IMR-90 (cell line): ENCODE results near the gene BLVRB. TPM values are rescaled to one million over a fixed set of nuclear protein-coding genes. Genes with fewer than 3 reads are reported as not detected.

Source experiments
- ATAC-seq: fragments of 200-7000 bp; cut with Tn5 transposase; 2 replicates; pipeline ENCODE4 v1.9.1; 2020; ENCODE audit warnings: low read depth, mild to moderate bottlenecking, moderate library complexity
- BruUV-seq: library from RNA; stranded (reverse); fragments of 400-500 nt; replicated peaks from 2 replicates; lab custom pipeline; 2021; lab: Mats Ljungman, UMichigan
- CTCF ChIA-PET: fragments of 300-600 bp; formaldehyde crosslinking; extraction: SDS; loops from one replicate; lab custom pipeline; 2021; ENCODE audit warnings: antibody characterized with exemption; lab: Yijun Ruan, JAX
- POLR2A ChIA-PET: fragments of 300-600 bp; sonication (Branson Sonifier 250); formaldehyde crosslinking; loops from one replicate; lab custom pipeline; 2022; ENCODE audit warnings: antibody characterized with exemption; ENCODE audit not compliant: unreplicated experiment; lab: Charles Lee
- DNase-seq: peaks from one replicate; pipeline ENCODE4 v3.0.0; 2013
- H2AFZ ChIP-seq: replicated peaks from 2 replicates; pipeline ENCODE3; 2013; ENCODE audit warnings: low read length, mild to moderate bottlenecking; ENCODE audit not compliant: poor library complexity
- H2AK5ac ChIP-seq: 2 replicates; pipeline ENCODE4 v1.6.1; 2013; ENCODE audit warnings: low read depth, low read length, inconsistent platforms
- H2AK9ac ChIP-seq: replicated peaks from 2 replicates; pipeline ENCODE3; 2013; ENCODE audit warnings: mild to moderate bottlenecking, low read depth, low read length, moderate library complexity; ENCODE audit not compliant: poor library complexity
- H2BK120ac ChIP-seq: 2 replicates; pipeline ENCODE4 v1.6.1; 2013; ENCODE audit warnings: low read depth, low read length, inconsistent platforms
- H2BK15ac ChIP-seq: 3 replicates; pipeline ENCODE4 v1.6.1; 2013; ENCODE audit warnings: low read depth, low read length, inconsistent platforms
- H2BK20ac ChIP-seq: 2 replicates; pipeline ENCODE4 v1.6.1; 2013; ENCODE audit warnings: low read depth, mild to moderate bottlenecking, inconsistent platforms, low read length, moderate library complexity
- H2BK5ac ChIP-seq: 2 replicates; pipeline ENCODE4 v1.6.1; 2013; ENCODE audit warnings: mild to moderate bottlenecking, low read depth, low read length, inconsistent platforms; ENCODE audit not compliant: poor library complexity, severe bottlenecking
- H3K14ac ChIP-seq: replicated peaks from 2 replicates; pipeline ENCODE4 v1.6.1; 2013; ENCODE audit warnings: low read depth, low read length, inconsistent platforms
- H3K18ac ChIP-seq: 2 replicates; pipeline ENCODE4 v1.6.1; 2013; ENCODE audit warnings: low read depth, low read length, control low read depth
- H3K23ac ChIP-seq: 2 replicates; pipeline ENCODE4 v1.6.1; 2013; ENCODE audit warnings: low read depth, low read length, inconsistent platforms
- H3K27ac ChIP-seq: 2 replicates; pipeline ENCODE4 v1.5.1; 2013; ENCODE audit warnings: mild to moderate bottlenecking, control low read depth, low read length; ENCODE audit not compliant: insufficient read depth
- H3K27me3 ChIP-seq: 2 replicates; pipeline ENCODE4 v1.6.1; 2013; ENCODE audit warnings: low read length; ENCODE audit not compliant: control insufficient read depth, insufficient read depth
- H3K36me3 ChIP-seq: 2 replicates; pipeline ENCODE4 v1.6.1; 2013; ENCODE audit warnings: low read length, mixed read lengths; ENCODE audit not compliant: control insufficient read depth, insufficient read depth
- H3K4ac ChIP-seq: 2 replicates; pipeline ENCODE4 v1.6.1; 2013; ENCODE audit warnings: low read depth, low read length, inconsistent platforms
- H3K4me1 ChIP-seq: 2 replicates; pipeline ENCODE4 v1.6.1; 2013; ENCODE audit warnings: low read length, mixed read lengths; ENCODE audit not compliant: control insufficient read depth, insufficient read depth
- H3K4me2 ChIP-seq: 2 replicates; pipeline ENCODE4 v1.6.1; 2013; ENCODE audit warnings: low read depth, mild to moderate bottlenecking, control low read depth, low read length, moderate library complexity
- H3K4me3 ChIP-seq: 2 replicates; pipeline ENCODE4 v1.5.1; 2013; ENCODE audit warnings: low read depth, mild to moderate bottlenecking, control low read depth, low read length, moderate library complexity; ENCODE audit not compliant: insufficient read depth
- H3K56ac ChIP-seq: 2 replicates; pipeline ENCODE4 v1.6.1; 2013; ENCODE audit warnings: low read length, inconsistent platforms; ENCODE audit not compliant: insufficient read depth; ENCODE audit errors: extremely low read depth
- H3K79me1 ChIP-seq, 2 experiments: 2 replicates each; pipeline ENCODE4 v1.6.1; 2013; ENCODE audit warnings: low read length in 2 of 2, inconsistent platforms in 1 of 2, low read depth in 1 of 2
- H3K9ac ChIP-seq: 2 replicates; pipeline ENCODE4 v1.6.1; 2013; ENCODE audit warnings: low read depth, low read length, control low read depth
- H3K9me1 ChIP-seq: 2 replicates; pipeline ENCODE4 v1.6.1; 2013; ENCODE audit warnings: low read length, inconsistent platforms; ENCODE audit not compliant: insufficient read depth
- H3K9me3 ChIP-seq: 2 replicates; pipeline ENCODE4 v1.6.1; 2013; ENCODE audit warnings: low read length; ENCODE audit not compliant: control insufficient read depth, insufficient read depth
- H4K20me1 ChIP-seq: 2 replicates; pipeline ENCODE4 v1.6.1; 2013; ENCODE audit warnings: low read length, inconsistent platforms; ENCODE audit not compliant: insufficient read depth
- H4K5ac ChIP-seq: 2 replicates; pipeline ENCODE4 v1.6.1; 2013; ENCODE audit warnings: mild to moderate bottlenecking, low read depth, low read length, control low read depth
- H4K8ac ChIP-seq, 2 experiments: 2 replicates each; pipeline ENCODE4 v1.6.1; 2013; ENCODE audit warnings: low read depth in 2 of 2, low read length in 2 of 2, control low read depth in 1 of 2, inconsistent platforms in 1 of 2
- H4K91ac ChIP-seq: 2 replicates; pipeline ENCODE4 v1.6.1; 2013; ENCODE audit warnings: low read depth, low read length, inconsistent platforms; ENCODE audit not compliant: insufficient read depth
- RFX5 ChIP-seq: IDR thresholded peaks from 2 replicates; pipeline ENCODE4 v1.8.0; 2012; ENCODE audit warnings: low read depth, mild to moderate bottlenecking, low read length, moderate library complexity
- SMC3 ChIP-seq: fragments of 150-350 bp; IDR thresholded peaks from 2 replicates; pipeline ENCODE4 v1.6.1; 2016; ENCODE audit warnings: low read depth, mild to moderate bottlenecking, antibody characterized with exemption, low read length, moderate library complexity
- WGBS, 2 experiments: methylation state at CpG; one replicate each; pipeline versions ENCODE4 v1.1.5 to v1.1.7; 2013; ENCODE audit warnings: missing lambda C conversion rate in 2 of 2; ENCODE audit not compliant: insufficient read length in 1 of 2; ENCODE audit errors: extremely low coverage in 2 of 2; 5-methylcytosine and 5-hydroxymethylcytosine counted together
- dilution Hi-C: fragments of 300-500 bp; cut with HindIII; formaldehyde crosslinking; loops from one replicate; pipeline ENCODE4 v1.14.3; 2018; ENCODE audit warnings: low sequenced_read_pairs; ENCODE audit not compliant: unreplicated experiment
- in situ Hi-C: fragments of 300-500 bp; cut with MboI; formaldehyde crosslinking; loops from 3 replicates; pipeline ENCODE4 v1.14.3; 2019; ENCODE audit warnings: low sequenced_read_pairs, inconsistent platforms, mixed read lengths
- intact Hi-C: fragments of 100-400 bp; cut with micrococcal nuclease; formaldehyde crosslinking; loops from 2 replicates; pipeline ENCODE4 v1.10.0; 2022
- polyA plus RNA-seq, 3 experiments: library from polyadenylated mRNA; depleted of rRNA; stranded (reverse); fragments of >200 nt; gene quantifications; 2 replicates each; pipeline ENCODE4 v1.2.3, GENCODE V29; 2012; ENCODE audit warnings: low replicate concordance in 1 of 3
- total RNA-seq: library from RNA; depleted of rRNA; stranded (reverse); fragments of >200 nt; gene quantifications from 2 replicates; pipeline ENCODE4 v1.2.3, GENCODE V29; 2012

BLVRB gene
- total and polyA plus RNA-seq, 2 of the 4 experiments (the other 2 are of a cell fraction): 65.2 to 102 TPM

DNA sequence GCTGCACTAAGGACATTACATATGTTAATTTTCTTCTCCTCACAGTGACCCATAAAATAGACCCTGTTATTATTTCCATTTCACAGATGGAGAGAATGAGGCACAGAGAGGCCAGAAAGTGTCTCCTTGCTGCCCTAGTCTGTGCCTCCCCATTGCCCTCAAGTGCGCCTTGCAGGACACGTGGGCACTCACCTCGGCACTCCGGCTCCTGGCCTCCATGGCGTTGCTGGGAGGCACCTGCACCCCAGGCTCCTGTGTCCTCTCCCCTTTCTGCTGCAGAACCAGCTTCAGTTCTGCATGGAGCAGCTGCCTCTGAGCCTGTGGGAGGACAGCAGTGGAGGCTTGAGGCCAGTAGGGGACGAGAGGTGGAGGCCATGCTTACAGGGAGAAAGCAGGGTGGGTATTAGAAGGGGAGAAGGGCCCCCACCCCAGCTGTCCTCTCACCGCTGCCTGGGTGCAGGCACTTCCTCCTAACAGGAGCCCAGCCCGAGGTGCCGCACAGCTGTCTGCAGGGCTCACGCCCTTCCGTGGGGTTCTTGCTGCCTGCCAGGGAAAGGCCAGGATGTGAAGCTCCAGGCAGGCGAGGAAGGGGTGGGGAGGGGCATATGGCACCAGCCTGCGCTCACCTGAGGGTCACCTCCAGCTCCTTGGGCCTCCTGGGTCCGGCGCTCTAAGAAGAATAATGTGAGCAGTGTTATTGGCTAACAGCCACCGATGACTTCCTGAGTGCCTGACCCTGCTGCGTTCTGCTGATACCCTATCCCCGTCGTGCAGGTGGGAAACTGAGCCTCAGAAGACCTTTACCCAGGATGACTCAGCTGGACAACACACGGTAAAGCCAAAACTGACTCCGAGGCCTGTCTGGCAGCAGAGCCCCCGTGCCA is 57.6 kb downstream of the BLVRB start:
- Histone ChIP-seq H3K4me2 (no peak overlapping the region), H4K91ac (no peak overlapping the region), H2BK15ac (no peak overlapping the region), H3K4ac (no peak overlapping the region), H3K9me1 (no peaks in the 10 kb centered on the region), H2AK5ac (no peak overlapping the region), H2BK5ac (no peak overlapping the region), H3K9ac (no peak overlapping the region), H3K4me1 (no peaks in the 10 kb centered on the region; the same call in 1 of the 2 replicates), H3K36me3 (no peaks in the 10 kb centered on the region), H3K9me3 (no peaks in the 10 kb centered on the region), H3K27ac (no peak overlapping the region), H2BK20ac (no peak overlapping the region), H3K4me3 (no peak overlapping the region), H3K79me1 (peaks cover 0 to 4% of the 10 kb centered on the region in 2 experiments; a peak in 1 of 4 replicates), H3K56ac (no peak overlapping the region), H2AK9ac (no peak overlapping the region), H3K27me3 (no peaks in the 10 kb centered on the region), H2BK120ac (no peak overlapping the region), H3K18ac (no peak overlapping the region), H4K8ac (no peak overlapping the region), H3K23ac (no peak overlapping the region), H4K5ac (no peak overlapping the region), H2AFZ (no peak overlapping the region), H4K20me1 (no peaks in the 10 kb centered on the region), H3K14ac (no peak overlapping the region)
- WGBS, 2 experiments: 56% methylated on average over 8 of the region's 22 CpGs; no CpG with 5 or more reads in 1 of the 2 experiments
- intact Hi-C loops (no loop called here), dilution Hi-C loops (no loop called here), in situ Hi-C loops (no loop called here)
- ChIA-PET POLR2A (no interaction called here), CTCF (no interaction called here)
- DNase-seq (no peak), ATAC-seq (no peak)
- TF ChIP-seq RFX5 (no peak), SMC3 (no peak)
- no TSS peak for BruUV-seq
